DND-41 (cell line): ENCODE measurements around the gene COQ2.

Experiments
- EZH2 ChIP-seq: IDR thresholded peaks from 3 replicates; pipeline ENCODE4 v1.6.1; 2012; ENCODE audit warnings: borderline replicate concordance, low read depth, mild to moderate bottlenecking, moderate library complexity, low read length, inconsistent platforms; ENCODE audit not compliant: severe bottlenecking
- TF ChIP-seq, protein P1 (sequence below): IDR thresholded peaks from 2 replicates; pipeline ENCODE4 v1.5.1; 2012; ENCODE audit warnings: borderline replicate concordance, low read length, moderate library complexity, mild to moderate bottlenecking; ENCODE audit not compliant: poor library complexity, severe bottlenecking; ENCODE audit errors: extremely low read depth

GRCh38 chr4:83297548-83298260 is 13.1 kb upstream of the COQ2 start:
- TF ChIP-seq, protein P1, sequence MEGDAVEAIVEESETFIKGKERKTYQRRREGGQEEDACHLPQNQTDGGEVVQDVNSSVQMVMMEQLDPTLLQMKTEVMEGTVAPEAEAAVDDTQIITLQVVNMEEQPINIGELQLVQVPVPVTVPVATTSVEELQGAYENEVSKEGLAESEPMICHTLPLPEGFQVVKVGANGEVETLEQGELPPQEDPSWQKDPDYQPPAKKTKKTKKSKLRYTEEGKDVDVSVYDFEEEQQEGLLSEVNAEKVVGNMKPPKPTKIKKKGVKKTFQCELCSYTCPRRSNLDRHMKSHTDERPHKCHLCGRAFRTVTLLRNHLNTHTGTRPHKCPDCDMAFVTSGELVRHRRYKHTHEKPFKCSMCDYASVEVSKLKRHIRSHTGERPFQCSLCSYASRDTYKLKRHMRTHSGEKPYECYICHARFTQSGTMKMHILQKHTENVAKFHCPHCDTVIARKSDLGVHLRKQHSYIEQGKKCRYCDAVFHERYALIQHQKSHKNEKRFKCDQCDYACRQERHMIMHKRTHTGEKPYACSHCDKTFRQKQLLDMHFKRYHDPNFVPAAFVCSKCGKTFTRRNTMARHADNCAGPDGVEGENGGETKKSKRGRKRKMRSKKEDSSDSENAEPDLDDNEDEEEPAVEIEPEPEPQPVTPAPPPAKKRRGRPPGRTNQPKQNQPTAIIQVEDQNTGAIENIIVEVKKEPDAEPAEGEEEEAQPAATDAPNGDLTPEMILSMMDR = no peak
- no peak for TF ChIP-seq EZH2
